DMS79 treated with DMSO at 0.1 percent for 48 hours (cell line): ENCODE measurements around the gene UBN2.
"Not testable (repeated sequence)": the region's sequence is repeated elsewhere in the genome, so short reads cannot be mapped to it uniquely, and the experiment has no call there.

Experiments used
- DNase-seq: peaks from one replicate; lab custom pipeline; 2025; lab: John Stamatoyannopoulos, UW

The UBN2 gene

DNA sequence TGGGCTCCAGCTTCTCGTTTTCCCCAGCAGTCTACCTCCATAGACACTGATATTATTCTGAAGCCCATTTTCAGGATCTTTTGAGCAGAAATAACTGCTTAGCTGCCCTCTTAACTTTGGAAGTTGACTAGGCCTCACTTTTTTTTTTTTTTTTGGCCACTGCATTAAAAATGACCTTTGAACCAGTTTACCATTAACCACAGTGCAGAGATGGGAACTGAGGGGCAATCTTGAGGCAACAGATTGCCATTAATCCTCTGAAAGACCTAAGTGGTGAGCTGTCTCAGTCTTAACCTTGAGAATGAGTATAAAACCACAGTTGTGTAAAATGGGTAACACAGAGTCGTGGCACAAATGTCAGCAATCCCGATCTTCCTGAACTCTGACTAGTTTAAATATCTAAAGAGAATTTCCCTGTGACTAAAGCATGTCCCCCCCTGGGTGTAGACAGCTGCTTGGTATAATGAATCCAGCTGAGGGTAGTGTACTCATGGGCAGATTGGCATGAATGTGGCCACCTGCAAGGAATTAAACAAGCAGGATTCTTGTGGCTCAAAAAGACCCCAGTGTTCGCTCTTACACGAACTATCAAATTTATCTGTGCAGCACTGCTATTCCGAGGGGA lies 64.0 kb downstream of the UBN2 start:
- DNase-seq, result no peak

DNA sequence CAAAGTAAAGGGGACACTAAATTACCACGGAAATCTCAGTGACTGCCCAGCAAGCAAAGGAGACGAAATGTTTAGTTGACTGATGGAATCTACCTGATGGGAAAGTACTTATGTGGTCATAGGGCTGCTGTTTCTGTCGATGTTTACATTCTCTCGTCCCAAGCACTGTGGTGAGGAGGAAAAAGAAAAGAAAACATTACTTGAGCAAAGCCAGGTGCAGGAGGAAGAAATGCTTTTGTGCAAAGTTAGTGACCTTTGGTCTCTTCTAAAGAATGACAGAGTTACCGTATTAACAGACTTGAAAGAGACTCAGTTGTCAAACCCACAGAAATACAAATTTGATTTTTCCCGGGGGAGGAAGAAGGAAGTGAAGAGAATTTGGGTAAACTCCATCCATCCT lies 66.8 kb downstream of the UBN2 start:
- no peak for DNase-seq

DNA sequence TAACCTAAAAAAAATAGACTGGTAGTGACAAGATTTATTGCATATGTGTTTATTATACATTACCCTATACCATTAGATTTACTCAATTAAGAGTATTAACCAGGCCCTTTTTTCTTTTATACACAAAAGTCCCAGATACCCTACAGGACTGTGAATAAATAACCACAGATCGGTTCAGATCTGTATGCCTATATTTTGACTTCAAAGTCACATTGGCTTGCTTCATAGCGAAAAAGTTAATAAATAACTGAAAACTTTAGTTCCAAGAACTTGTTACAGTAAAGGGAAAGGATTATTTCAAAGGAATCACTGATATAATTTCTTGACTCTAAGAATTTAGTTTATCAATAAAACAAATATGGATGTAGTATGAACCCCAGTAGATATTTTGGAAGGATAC lies 68.3 kb downstream of the UBN2 start:
- no peak for DNase-seq

DNA sequence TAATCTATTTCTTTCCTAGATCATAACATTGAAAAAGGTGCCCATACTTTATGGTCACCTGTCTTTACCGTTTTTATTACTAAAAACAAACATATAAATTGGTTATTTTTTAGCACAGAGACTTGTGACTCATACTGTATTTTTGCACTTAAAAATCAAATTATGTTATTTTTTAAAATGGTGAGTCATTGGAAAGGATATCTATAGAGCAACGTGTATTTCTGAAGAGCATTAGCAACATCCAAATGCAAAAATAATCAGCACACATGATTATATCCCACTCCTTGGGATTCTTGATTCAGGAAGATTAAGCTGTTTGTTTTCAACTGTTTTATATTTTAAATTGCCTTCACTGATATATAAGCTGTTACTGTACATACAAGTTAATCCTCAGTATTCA lies 69.4 kb downstream of the UBN2 start:
- no peak for DNase-seq

DNA sequence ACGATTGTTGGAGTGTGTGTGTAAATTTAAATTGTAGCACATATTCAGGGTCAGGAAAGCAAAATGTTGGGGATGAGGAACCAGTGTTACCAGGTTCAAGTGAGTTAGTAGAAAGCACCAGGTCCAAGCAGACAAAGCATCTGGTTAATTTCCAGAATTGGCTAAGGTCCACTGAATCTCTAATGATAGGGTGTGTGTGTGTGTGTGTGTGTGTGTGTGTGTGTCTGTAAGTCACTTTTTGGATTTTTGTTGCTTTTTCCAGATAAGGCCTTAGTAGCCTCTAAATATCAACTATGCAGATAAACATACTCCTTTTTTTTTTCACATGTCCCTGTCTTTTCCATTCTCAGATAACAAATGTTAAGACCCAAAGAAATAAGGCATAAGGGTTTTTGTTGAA lies 73.5 kb downstream of the UBN2 start:
- DNase-seq, result peak; percentile 44

DNA sequence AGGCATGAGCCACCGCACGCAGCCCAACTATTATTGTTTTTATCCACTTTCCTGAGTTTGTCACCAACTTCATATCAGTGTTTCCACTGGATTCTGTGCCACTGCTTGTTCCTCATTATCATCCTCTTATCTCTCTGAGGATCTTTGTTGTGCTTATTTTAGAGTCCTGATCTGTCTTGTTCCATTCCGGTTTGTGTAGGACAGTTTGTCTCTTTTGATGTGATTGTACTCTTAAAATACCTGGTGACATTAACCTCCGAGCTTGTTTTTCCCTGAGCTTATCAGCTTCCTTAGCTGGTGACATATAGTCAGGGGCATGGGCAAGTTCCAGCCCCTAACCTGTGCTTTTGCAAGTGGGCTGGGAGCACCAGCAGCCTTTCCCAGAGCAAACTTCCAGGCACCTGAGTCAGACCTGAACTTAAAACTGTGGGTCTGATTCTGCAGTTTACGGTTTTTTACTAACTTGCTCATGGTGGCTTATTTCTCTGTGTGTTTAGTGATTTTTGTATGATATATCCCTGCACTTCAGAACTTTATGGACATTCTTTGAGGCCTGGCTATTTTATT lies 87.0 kb downstream of the UBN2 start:
- no peak for DNase-seq

DNA sequence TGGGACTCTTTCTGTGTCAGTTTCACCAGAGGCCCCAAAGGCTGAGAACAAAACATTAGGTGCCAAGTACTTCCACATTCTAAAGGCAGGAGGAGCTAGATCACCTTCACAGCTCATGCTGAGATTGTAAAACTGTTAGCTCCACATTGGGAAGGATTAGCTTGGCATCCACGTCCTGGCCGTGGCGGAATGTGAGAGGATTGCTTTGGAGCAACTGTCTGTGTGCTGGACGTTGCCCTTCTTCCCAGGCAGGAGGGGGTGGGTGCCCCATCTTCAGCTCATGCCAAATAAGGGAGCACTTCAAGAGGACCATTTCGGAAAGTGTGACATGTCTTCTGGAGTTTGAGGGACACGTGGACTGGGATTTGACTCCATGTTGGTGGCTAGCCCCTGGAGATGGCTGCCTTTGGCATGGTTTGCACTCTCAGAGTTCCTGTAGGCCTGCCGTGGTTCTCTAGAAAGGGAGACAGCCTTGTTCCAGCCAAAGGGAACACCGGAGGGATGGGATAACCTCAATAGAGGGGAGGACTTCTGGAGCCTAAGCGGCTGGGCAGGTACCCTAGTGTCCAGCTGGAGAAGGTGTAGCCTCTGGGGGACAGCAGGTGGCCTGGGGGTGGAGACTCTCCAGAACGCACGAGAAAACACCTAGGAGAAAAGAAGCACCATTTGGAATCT lies 90.2 kb downstream of the UBN2 start:
- DNase-seq, result no peak

DNA sequence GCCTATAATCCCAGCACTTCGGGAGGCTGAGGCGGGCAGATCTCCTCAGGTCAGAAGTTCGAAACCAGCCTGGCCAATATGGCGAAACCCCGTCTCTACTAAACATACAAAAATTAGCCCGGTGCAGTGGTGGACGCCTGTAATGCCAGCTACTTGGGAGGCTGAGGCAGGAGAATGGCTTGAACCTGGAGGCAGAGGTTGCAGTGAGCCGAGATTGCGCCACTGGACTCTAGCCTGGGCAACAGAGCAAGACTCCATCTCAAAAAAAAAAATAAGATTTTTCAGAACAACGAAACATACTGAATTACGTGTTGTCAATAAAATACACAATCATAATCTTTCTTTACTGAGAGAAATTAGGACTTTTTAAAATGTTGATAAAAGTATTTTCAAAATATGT lies 93.7 kb downstream of the UBN2 start:
- not testable (repeated sequence) for DNase-seq

DNA sequence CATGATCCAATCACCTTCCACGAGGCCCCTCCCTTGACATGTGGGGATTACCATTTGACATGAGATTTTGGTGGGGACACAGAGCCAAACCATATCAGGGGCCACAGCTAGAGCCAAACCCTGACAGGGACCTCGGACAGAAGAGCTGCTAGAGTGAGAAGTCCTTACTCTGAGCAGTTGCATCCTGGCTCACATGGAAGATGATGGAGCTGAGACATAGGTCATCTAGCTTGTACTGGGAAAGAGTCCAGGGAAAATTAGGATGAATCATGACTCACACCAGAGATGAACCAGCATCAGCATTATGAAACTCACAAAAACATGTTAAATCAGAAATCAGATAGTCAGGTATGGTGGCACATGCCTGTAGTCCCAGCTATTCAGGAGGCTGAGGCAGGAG lies 97.3 kb downstream of the UBN2 start:
- no peak for DNase-seq

DNA sequence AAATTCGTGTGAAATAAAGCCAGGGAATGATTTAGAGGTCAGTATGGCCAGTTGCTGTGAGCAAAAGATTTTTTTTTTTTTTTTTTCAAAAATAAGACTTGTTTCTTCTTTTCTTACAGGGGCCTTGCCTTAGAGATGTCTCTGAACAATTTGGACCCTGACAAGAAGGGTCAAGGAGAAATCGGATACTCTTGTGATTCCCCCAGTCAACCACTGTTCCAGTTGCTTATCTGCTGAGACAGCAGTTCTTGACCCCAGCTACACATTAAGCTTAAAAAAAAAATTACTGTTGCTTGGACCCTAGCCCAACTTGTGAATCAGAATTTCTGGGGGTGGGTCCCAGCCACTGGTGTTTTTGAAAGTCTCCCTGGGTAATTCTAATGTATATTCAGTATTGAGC lies 98.1 kb downstream of the UBN2 start:
- no peak for DNase-seq

DNA sequence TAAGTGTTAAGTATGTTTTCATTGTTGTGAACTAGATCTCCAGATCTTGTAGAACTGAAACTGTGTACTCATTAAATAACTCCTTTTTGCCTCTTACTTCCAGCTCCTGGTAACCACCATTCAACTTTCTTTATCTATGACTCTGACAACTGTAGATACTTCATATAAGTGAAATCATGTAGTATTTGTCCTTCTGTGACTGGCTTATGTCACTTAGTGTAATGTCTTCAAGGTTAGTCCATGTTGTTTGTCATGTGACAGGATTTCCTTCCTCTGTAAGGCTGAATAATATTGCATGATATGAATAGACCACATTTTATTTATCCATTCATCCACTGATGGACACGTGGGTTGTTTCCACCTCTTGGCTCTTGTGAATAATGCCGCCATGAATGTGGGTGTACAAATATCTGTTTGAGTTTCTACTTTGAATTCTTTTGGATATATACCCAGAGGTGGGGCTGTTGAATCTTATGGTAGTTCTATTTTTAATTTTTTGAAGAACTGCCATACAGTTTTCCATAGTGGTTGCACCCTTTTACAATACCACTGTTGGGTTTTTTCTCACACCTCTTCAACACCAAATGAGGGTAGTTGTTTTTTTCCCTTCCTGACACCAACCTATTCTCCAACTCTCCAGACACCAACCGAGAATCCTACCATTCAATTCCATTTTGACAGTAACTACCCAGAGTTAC lies 99.4 kb downstream of the UBN2 start:
- DNase-seq, result no peak

DNA sequence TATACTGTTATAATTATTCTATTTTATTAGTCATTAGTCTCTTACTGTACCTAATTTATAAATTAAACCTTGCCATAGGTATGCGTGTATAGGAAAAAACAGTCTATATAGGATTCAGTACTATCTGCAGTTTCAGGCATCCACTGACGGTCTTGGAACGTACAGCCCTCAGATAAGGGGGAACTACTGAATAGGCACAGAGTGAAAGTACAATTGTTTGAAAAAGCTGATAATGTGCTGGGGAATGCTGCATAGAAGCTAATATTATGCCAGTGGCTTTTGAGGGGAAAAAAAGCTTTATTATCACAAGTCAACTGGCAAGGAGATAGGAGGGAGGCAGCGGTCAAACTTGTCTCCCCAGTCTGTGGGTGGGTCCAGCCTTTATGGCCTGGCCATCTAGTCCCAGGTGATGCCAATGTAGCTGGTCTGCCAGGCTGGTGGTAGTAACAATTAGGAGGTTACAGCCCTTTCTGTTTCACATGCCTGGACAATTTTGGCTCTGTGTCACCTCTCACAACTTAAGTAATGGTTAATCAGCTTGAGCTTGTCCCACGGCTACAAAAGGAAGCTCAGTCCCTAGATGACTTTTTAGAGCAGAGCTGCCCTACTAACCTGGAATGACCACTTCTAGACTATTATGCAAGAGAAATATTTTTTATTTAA lies 101.8 kb downstream of the UBN2 start:
- no peak for DNase-seq

DNA sequence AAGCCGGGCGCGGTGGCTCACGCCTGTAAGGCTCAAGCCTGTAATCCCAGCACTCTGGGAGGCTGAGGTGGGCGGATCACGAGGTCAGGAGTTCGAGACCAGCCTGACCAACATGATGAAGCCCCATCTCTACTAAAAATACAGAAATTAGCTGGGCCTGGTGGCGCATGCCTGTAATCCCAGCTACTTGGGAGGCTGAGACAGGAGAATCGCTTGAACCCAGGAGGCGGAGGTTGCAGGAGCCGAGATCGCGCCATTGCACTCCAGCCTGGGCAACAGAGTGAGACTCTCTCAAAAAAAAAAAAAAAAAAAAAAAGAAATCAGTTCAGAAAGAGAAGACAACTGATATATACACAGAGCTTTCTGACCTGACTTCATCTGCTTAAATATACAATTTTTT lies 102.4 kb downstream of the UBN2 start:
- not testable (repeated sequence) for DNase-seq

DNA sequence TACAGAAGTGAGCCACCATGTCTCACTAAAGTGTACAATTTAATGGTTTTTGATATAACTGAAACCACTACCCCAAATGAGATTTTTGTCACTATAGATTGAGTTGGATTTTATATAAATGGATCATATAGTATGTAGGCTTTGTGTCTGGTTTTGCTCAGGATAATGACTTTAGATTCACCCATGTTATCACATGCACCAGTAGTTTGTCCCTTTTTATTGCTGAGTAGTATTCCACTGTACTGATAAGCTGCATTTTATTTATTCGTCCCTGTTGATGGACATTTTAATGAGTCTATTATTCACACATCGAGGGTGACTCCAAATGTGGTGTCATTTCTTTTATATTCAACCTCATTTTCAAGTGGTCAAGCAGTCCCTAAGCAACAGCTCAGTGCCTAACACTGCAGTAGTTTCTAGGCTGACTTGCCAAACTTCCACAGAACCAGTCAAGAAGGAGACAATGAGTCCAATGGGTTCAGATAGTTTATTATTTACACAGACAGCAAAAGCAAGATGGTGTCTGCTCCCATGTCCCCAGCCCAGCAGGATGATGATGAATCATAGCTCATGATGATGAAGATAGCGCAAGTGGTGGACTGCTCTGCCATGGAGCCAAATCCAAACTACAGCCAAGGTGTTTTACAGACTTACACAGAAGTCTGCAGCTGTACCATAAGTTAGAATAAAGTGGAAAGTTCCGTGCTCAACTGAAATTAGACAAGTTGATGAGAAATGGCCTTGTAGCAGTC lies 103.5 kb downstream of the UBN2 start:
- no peak for DNase-seq

DNA sequence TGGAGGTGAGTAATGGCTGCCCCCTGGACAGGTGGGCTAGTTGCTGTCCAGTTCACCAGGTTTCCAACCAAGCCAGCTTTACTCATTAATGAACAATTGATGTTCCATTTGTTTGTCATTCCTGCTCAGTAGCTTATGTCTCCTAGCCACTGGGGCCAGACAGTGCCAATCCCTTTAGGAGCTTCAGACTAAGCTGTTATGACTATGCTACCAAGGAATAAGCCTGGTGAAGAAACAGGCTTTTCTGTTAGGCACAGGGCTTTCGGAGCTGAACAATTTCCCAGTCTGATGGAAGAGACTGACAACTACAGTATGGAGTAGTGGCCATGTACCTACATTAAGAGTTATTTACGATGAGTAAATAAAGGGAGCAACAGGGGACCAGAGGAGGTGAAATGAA lies 108.0 kb downstream of the UBN2 start:
- DNase-seq, result no peak

DNA sequence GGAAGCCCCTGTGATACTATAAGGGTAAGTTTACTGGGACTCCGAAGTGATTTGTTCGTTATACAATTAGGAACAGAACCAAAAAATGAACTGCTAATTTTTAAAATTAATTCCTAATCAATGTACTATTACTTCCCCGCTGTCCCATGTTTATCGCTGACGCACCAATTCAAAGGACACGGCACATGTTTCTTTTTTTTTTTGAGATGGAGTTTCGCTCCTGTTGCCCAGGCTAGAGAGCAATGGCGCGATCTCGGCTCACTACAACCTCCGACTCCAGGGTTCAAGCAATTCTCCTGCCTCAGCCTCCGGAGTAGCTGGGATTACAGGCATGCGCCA lies 108.6 kb downstream of the UBN2 start:
- DNase-seq, result no peak

DNA sequence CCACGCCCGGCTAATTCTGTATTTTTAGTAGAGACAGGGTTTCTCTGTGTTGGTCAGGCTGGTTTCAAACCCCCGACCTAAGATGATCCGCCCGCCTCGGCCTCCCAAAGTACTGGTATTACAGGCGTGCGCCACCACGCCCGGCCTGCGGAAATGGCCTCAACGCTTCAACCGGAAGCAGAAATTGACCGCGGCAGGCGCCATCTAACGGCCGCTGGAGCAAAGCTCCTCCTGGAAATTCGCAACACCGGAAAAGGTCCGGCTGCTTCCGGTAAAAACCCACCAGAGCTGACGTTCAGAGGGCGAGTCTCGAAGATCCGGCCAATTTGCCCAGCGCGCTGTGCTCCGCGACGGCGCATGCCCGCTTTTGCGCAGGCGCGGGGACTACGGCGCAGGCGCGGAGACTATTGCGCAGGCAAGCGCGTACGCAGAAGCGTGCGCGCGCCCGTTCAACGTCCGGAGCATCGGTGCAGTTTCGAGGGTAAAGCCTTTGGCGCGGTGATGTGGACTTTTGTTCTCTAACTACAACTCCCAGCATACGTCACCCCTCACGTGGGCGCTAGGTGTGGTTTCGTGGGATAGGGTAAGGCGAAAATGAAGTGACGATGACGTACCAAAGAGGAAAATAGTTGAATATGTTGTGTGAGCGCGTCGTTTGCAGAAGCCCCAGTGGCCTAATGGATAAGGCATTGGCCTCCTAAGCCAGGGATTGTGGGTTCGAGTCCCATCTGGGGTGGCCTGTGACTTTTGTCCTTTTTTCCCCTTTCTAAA lies 109.2 kb downstream of the UBN2 start:
- peak; percentile 100 for DNase-seq

DNA sequence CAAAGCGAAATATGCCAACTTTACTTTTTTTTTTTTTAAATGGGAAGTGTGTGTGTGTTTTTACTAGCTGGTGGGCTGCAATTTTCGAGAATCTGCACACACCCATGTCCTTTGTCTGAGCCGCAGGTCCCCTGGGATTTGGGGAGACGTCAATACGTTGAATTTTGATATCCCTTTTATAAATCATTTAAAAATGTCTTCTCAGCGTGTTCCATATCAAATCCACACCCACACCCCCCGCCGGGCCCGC lies 109.7 kb downstream of the UBN2 start:
- DNase-seq, result no peak

DNA sequence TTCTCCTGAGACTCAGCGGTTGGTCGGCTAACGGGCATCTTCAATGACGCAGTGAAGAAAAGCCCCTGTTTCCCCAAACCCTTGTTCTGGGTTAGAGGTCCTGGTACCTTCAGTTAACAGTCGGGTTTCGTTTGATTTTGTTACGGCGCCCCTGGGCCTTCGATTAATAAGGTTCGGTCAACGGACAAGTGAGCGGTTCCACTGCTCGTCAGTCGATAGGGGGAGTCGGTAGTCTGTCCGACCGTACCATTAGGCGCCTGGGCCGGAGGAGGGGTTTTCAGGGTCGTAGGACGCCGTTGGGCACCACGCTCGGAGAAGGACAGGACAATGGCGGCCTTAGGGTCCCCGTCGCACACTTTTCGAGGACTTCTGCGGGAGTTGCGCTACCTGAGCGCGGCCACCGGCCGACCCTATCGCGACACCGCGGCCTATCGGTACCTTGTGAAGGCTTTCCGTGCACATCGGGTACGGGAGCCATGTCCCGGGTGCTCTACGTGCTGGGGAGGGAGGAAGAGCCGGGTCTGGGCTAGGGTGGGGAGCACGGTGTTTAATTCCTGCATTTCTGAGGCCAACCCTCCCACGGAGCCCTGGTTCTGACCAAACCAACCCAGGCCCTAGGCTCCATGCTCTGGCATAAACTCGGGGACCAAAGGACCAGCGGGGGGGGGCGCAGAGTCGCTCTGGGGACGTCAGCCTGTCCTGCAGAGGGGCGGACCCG lies 110.2 kb downstream of the UBN2 start, which contains the start of gene FMC1:
TSS of gene FMC1 (plus strand) at position 280 of the 718 bp plus-strand sequence. CDS start at position 328, 48 bp downstream.
- peak; percentile 89 for DNase-seq

DNA sequence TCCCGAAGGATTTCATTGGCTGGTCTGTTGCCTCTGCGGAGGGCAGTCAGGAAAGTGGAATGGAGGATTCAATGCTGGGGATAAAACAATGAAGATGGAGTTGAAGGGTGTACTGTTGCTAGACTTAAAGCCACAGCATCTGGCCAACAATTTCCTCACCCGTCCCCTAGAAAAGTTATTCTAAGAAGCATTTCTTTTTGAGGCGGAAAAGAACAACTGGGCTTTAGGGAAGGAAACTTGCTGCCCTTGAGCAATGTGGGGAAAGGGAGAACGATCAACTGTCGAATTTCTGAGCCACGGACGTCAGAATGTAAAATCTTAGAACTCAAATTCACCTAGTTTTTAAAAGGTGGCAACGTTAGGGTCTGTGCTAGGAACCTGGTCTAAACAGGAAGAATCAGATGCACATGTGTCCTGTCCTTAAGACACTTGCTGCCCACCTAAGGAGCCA lies 110.8 kb downstream of the UBN2 start:
- DNase-seq, result no peak

DNA sequence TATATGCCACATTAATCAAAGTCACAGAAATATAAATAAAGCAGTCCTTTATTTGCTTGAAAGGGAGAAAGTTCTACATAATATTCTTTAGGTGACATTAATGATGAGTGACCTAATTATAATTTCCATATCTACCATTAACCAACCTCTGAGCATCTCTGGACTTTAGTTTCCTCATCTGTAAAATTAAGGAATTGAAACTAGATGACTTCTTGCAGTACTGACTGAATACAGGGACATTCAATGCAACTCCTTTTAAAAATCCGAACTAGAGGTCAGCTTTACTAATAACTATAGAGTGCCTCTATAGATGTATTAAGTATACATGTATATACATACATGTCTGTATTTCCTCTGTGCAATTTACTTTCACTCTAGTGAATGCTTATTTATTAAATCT lies 114.0 kb downstream of the UBN2 start:
- DNase-seq, result no peak
